H1 (cell line): ENCODE results near the gene HAUS2. TPM values are rescaled to one million over a fixed set of nuclear protein-coding genes. Genes with fewer than 3 reads are reported as not detected.
A peak's percentile ranks its signal among the peaks of the same experiment; 100 is the strongest.

Experiments used
- BCL11A ChIP-seq, 2 experiments: IDR thresholded peaks; one replicate each; pipeline ENCODE4 v1.6.1; 2011; ENCODE audit warnings: low read depth in 2 of 2, low read length in 2 of 2, mild to moderate bottlenecking in 2 of 2
- CEBPB ChIP-seq: IDR thresholded peaks from 2 replicates; pipeline ENCODE4 v1.6.1; 2012; ENCODE audit warnings: low read depth, low read length
- CTBP2 ChIP-seq: IDR thresholded peaks from 2 replicates; pipeline ENCODE4 v1.7.0; 2011; ENCODE audit warnings: borderline replicate concordance, mild to moderate bottlenecking, moderate library complexity, mixed read lengths, low read length; ENCODE audit not compliant: insufficient read depth, insufficient read length
- HDAC2 ChIP-seq, 2 experiments: fragments of 300-600 bp in 1 of 2; sonication (generic) in 1 of 2; IDR thresholded peaks; 2 replicates each; pipeline ENCODE4 v1.6.1; 2011 to 2012; ENCODE audit warnings: low read depth in 2 of 2, low read length in 2 of 2, mild to moderate bottlenecking in 2 of 2, moderate library complexity in 2 of 2, borderline replicate concordance in 1 of 2, inconsistent platforms in 1 of 2
- PHF8 ChIP-seq: fragments of 200-600 bp; sonication (generic); conservative IDR thresholded peaks from 2 replicates; pipeline ENCODE4 v1.7.1; 2012; ENCODE audit warnings: low read depth, mild to moderate bottlenecking, inconsistent platforms, low read length, moderate library complexity
- POLR2AphosphoS5 ChIP-seq: IDR thresholded peaks from 2 replicates; pipeline ENCODE4 v1.6.1; 2011; ENCODE audit warnings: low read depth, low read length
- POU5F1 ChIP-seq: IDR thresholded peaks from 2 replicates; pipeline ENCODE4 v1.6.1; 2011; ENCODE audit warnings: low read depth, mild to moderate bottlenecking, low read length, moderate library complexity
- RXRA ChIP-seq: IDR thresholded peaks from 2 replicates; pipeline ENCODE4 v1.6.1; 2011; ENCODE audit warnings: low read depth, mild to moderate bottlenecking, low read length, moderate library complexity; ENCODE audit not compliant: insufficient read depth
- SAP30 ChIP-seq: fragments of 300-600 bp; sonication (generic); IDR thresholded peaks from 2 replicates; pipeline ENCODE4 v1.7.1; 2012; ENCODE audit warnings: low read length, moderate library complexity, mild to moderate bottlenecking, inconsistent platforms; ENCODE audit not compliant: insufficient read depth, insufficient replicate concordance
- SIRT6 ChIP-seq: IDR thresholded peaks from one replicate; pipeline ENCODE4 v1.7.1; 2012; ENCODE audit warnings: low read length, inconsistent platforms
- TEAD4 ChIP-seq: IDR thresholded peaks from 2 replicates; pipeline ENCODE4 v1.6.1; 2012; ENCODE audit warnings: low read depth, low read length, inconsistent platforms, mixed read lengths
- YY1 ChIP-seq: IDR thresholded peaks from 2 replicates; pipeline ENCODE4 v1.6.1; 2011; ENCODE audit warnings: low read depth, mild to moderate bottlenecking, low read length
- polyA plus RNA-seq, 7 experiments: library from polyadenylated mRNA; depleted of rRNA in 3 of 7; stranded (reverse) in 5 of 7; unstranded in 2 of 7; fragments of >200 nt in 5 of 7; fragments of 200-250 nt in 2 of 7; gene quantifications; 1 replicate in 5 of 7; 2 replicates in 1 of 7; 4 replicates in 1 of 7; pipeline versions ENCODE4 v1.2.1 to v1.2.3, GENCODE V29; 2011 to 2013; ENCODE audit warnings: missing spikeins in 2 of 7, mixed read lengths in 2 of 7
- total RNA-seq: library from RNA; stranded (reverse); fragmentation: NEBNext Ultra II Directional; extraction: Animal tissue kit (Norgen Biotek cat#: 25700); gene quantifications from 2 replicates; pipeline ENCODE4 v1.2.1, GENCODE V29; 2021
- TF ChIP-seq, protein P1 (sequence below): IDR thresholded peaks from 2 replicates; pipeline ENCODE4 v1.6.1; 2012; ENCODE audit warnings: inconsistent platforms

The HAUS2 gene
- total and polyA plus RNA-seq, 2 of the 8 experiments (the other 6 are each of a cell fraction or from before 2014, with no cell fraction given) = 12.1 to 33.5 TPM

- TF ChIP-seq BCL11A (IDR thresholded peaks at IDR 0.05; ENCODE audit: low read depth in 2 of 2, low read length in 2 of 2) (no peak), POLR2AphosphoS5 (peak; percentile 72; the same call in 1 of the 2 replicates), RXRA (no peak), SAP30 (no peak), POU5F1 (no peak), CTBP2 (no peak), YY1 (no peak), TEAD4 (no peak; the same call in 1 of the 2 replicates), SIRT6 (no peak), CEBPB (no peak), HDAC2 (IDR thresholded peaks at IDR 0.05; ENCODE audit: borderline replicate concordance in 1 of 2, low read depth in 2 of 2, low read length in 2 of 2) (0 out of 4 replicates have a peak, but pooled peaks of 1 of the 2 experiments have one; percentile 46), PHF8 (peak; percentile 72)
- TF ChIP-seq, protein P1, sequence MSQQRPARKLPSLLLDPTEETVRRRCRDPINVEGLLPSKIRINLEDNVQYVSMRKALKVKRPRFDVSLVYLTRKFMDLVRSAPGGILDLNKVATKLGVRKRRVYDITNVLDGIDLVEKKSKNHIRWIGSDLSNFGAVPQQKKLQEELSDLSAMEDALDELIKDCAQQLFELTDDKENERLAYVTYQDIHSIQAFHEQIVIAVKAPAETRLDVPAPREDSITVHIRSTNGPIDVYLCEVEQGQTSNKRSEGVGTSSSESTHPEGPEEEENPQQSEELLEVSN = peak; percentile 95
These were observed 26.8 kb downstream of the HAUS2 start, which contains the start of gene STARD9 (continued) for GRCh38 chr15:42575188-42576039.
